ENCODE data around the gene STPG3. TPM values are rescaled to one million over a fixed set of nuclear protein-coding genes. Genes with fewer than 3 reads are reported as not detected.

The STPG3 gene
- total and polyA plus RNA-seq, 9 of the 15 experiments (the other 6 are each of a cell fraction or from before 2014, with no cell fraction given), result not detected

- TF ChIP-seq ARID4B (CRISPR knock-in tag; IDR thresholded peaks at IDR 0.05) (peak; percentile 71; the same call in 1 of the 2 replicates), TEAD1 (CRISPR knock-in tag; IDR thresholded peaks at IDR 0.05) (peak in 1 of 2 experiments; percentile 55; a peak in 1 of 4 replicates), TEAD4 (IDR thresholded peaks at IDR 0.05; ENCODE audit: low read length) (no peak), TEAD4 (CRISPR knock-in tag; IDR thresholded peaks at IDR 0.05; ENCODE audit: borderline replicate concordance) (peak; percentile 87), RBM14 (IDR thresholded peaks at IDR 0.05; ENCODE audit: borderline replicate concordance, insufficient read depth, low read depth, low read length) (0 out of 2 replicates have a peak, but pooled peaks have one; percentile 22), ZNF431 (CRISPR knock-in tag; IDR thresholded peaks at IDR 0.05) (peak; percentile 80), STAG1 (CRISPR knock-in tag; IDR thresholded peaks at IDR 0.05; ENCODE audit: borderline replicate concordance) (peak; percentile 48; the same call in 1 of the 2 replicates), CCNT2 (IDR thresholded peaks at IDR 0.05; ENCODE audit: borderline replicate concordance, extremely low read depth, insufficient read length, low read depth, low read length) (peak; percentile 87), POLR2AphosphoS2 (IDR thresholded peaks at IDR 0.05; ENCODE audit: low read length) (no peak), PKNOX1 (IDR thresholded peaks at IDR 0.05) (no peak), NRF1 (conservative IDR thresholded peaks at IDR 0.05 in 1 of 2, IDR thresholded peaks at IDR 0.05 in 1 of 2) (peak; percentile 65 to 74), CREM (IDR thresholded peaks at IDR 0.05; ENCODE audit: low read depth) (peak; percentile 34; the same call in 1 of the 2 replicates), POLR2G (IDR thresholded peaks at IDR 0.05; ENCODE audit: low read depth, low read length) (peak; percentile 76), ZNF197 (CRISPR knock-in tag; IDR thresholded peaks at IDR 0.05; ENCODE audit: low read depth) (peak; percentile 85; the same call in 1 of the 2 replicates), RNF2 (IDR thresholded peaks at IDR 0.05) (0 out of 2 replicates have a peak, but pooled peaks have one; percentile 47), NCOA4 (IDR thresholded peaks at IDR 0.05; ENCODE audit: partially characterized antibody) (no peak), RBM39 (optimal IDR thresholded peaks at IDR 0.05; ENCODE audit: low read depth, low read length) (no peak), E2F5 (CRISPR knock-in tag; IDR thresholded peaks at IDR 0.05) (0 out of 2 replicates have a peak, but pooled peaks have one; percentile 23), EP400 (IDR thresholded peaks at IDR 0.05) (peak; percentile 11; the same call in 1 of the 2 replicates), ZNF224 (CRISPR knock-in tag; IDR thresholded peaks at IDR 0.05) (no peak), SRSF1 (IDR thresholded peaks at IDR 0.05; ENCODE audit: low read depth, low read length) (0 out of 2 replicates have a peak, but pooled peaks have one; percentile 51)
Measured at GRCh38 chr9:137301081-137301947, 50.2 kb downstream of the STPG3 start (continued).
